ENCODE results near the gene CATSPER3. TPM values are rescaled to one million over a fixed set of nuclear protein-coding genes. Genes with fewer than 3 reads are reported as not detected.

The CATSPER3 gene
- polyA plus RNA-seq, 2 of the 4 experiments (the other 2 are of a cell fraction), result 0.41 to 0.74 TPM

GRCh38 chr5:135020111-135020895, 52.6 kb downstream of the CATSPER3 start:
- WGBS (ENCODE audit: missing lambda C conversion rate), result 80% methylated on average over 15 of the region's 16 CpGs
- H3K4me1 ChIP-seq, result peaks cover 5% of the 10 kb centered on the region; the same call in 2 of the 3 replicates
- H3K4me2 ChIP-seq, result no peak overlapping the region
- H3K27ac ChIP-seq, result no peak overlapping the region
- H3K9me3 ChIP-seq, result no peaks in the 10 kb centered on the region
- DNase-seq (ENCODE audit: low read depth in 1 of 2, low spot score in 1 of 2), result peak in 1 of 2 experiments; percentile 35
- POLR2A ChIA-PET, result no interaction called here
- CTCF ChIA-PET, result interaction anchor here (1.2 to 2.9 kb wide), 6 partner anchors 100 to 312 kb away, joined by 3 to 13 read pairs (median 6); no protein-coding TSS in a partner anchor
- no peak for FAIRE-seq
- H3K4me3 ChIP-seq, result no peak overlapping the region
- TF ChIP-seq HDAC2 (IDR thresholded peaks at IDR 0.05) (no peak), ZC3H11A (IDR thresholded peaks at IDR 0.05) (no peak), CBX8 (IDR thresholded peaks at IDR 0.05) (no peak), ELK1 (IDR thresholded peaks at IDR 0.05; ENCODE audit: low read depth, low read length) (no peak), JUNB (IDR thresholded peaks at IDR 0.05) (no peak), FOSL2 (IDR thresholded peaks at IDR 0.05) (no peak), FOSL2 (CRISPR knock-in tag; IDR thresholded peaks at IDR 0.05) (no peak), ZNF302 (CRISPR knock-in tag; IDR thresholded peaks at IDR 0.05) (no peak), ATOH8 (CRISPR knock-in tag; IDR thresholded peaks at IDR 0.05; ENCODE audit: low read depth) (no peak), REST (IDR thresholded peaks at IDR 0.05) (no peak)
- peak; percentile 44 to 73; a peak in 3 of 6 replicates for ATAC-seq

- TF ChIP-seq HMGXB4 (CRISPR knock-in tag; IDR thresholded peaks at IDR 0.05; ENCODE audit: borderline replicate concordance), result no peak
- 0 out of 2 replicates have a peak, but pooled peaks have one; percentile 37 for TF ChIP-seq PBX3 (IDR thresholded peaks at IDR 0.05)
- no peak for TF ChIP-seq PHF8 (IDR thresholded peaks at IDR 0.05; ENCODE audit: borderline replicate concordance, low read depth)
- no peak for TF ChIP-seq ZNF302 (CRISPR knock-in tag; IDR thresholded peaks at IDR 0.05)
- no peak for TF ChIP-seq JUN (IDR thresholded peaks at IDR 0.05)
- no peak for TF ChIP-seq FOSL2 (IDR thresholded peaks at IDR 0.05)
- TF ChIP-seq FOSL2 (CRISPR knock-in tag; IDR thresholded peaks at IDR 0.05), result peak; percentile 70
- TF ChIP-seq HES2 (IDR thresholded peaks at IDR 0.05), result no peak
- no peak for TF ChIP-seq MYC (IDR thresholded peaks at IDR 0.05; ENCODE audit: borderline replicate concordance, low read length)
- no peak for TF ChIP-seq USF2 (IDR thresholded peaks at IDR 0.05)
- DNase-seq (ENCODE audit: low read depth in 1 of 2, low spot score in 1 of 2) (peak; percentile 35 to 64), ATAC-seq (peak; percentile 27 to 64; a peak in 4 of 6 replicates), FAIRE-seq (no peak)
- CTCF ChIA-PET, result interaction anchor here (1.1 to 2.2 kb wide), 7 partner anchors 8 to 360 kb away, joined by 3 to 12 read pairs (median 3); partner anchors contain the start of gene PCBD2
- Histone ChIP-seq H3K27ac (no peak overlapping the region), H3K9me3 (no peaks in the 10 kb centered on the region), H3K4me3 (no peak overlapping the region), H3K4me1 (peaks cover 18% of the 10 kb centered on the region; the same call in 2 of the 3 replicates), H3K4me2 (no peak overlapping the region)
- 62% methylated on average over 8 of the region's 11 CpGs for WGBS (ENCODE audit: missing lambda C conversion rate)
- POLR2A ChIA-PET, result interaction anchor here (1.0 kb wide), 1 partner anchor 8 kb away, joined by 3 read pairs; no protein-coding TSS in a partner anchor
These were observed 57.4 kb downstream of the CATSPER3 start for GRCh38 chr5:135024956-135025729.
